SU-DHL-6 (cell line): ENCODE data around the gene SELENOH.

Experiments
- CTCF ChIP-seq: fragments of 200-600 bp; sonication (generic); IDR thresholded peaks from one replicate; pipeline ENCODE4 v1.5.1; 2017; ENCODE audit warnings: antibody characterized with exemption, mild to moderate bottlenecking, low read length, moderate library complexity; ENCODE audit not compliant: insufficient read depth, poor library complexity, severe bottlenecking
- EZH2phosphoT487 ChIP-seq: fragments of 200-600 bp; sonication (generic), shearing (Covaris generic); conservative IDR thresholded peaks from 2 replicates; pipeline ENCODE4 v1.6.1; 2018; ENCODE audit warnings: mild to moderate bottlenecking, antibody characterized with exemption, low read length, moderate library complexity, mixed read lengths

- TF ChIP-seq EZH2phosphoT487 (no peak), CTCF (no peak)
Measured at GRCh38 chr11:57704932-57705331, 36.4 kb upstream of the SELENOH start.
